Bronchial epithelial cell (primary cell): ENCODE measurements around the gene CRTAP. TPM values are rescaled to one million over a fixed set of nuclear protein-coding genes. Genes with fewer than 3 reads are reported as not detected.

Experiments used
- DNase-seq: peaks from one replicate; pipeline ENCODE4 v3.0.0-alpha.2; 2010; ENCODE audit warnings: low read depth
- FAIRE-seq: peaks from 2 replicates; lab custom pipeline; 2011; peaks lifted over from hg19 to GRCh38; lab: Jason Lieb, UNC
- H3K27me3 ChIP-seq: 2 replicates; pipeline ENCODE4 v1.5.1; 2011; ENCODE audit warnings: low read length; ENCODE audit not compliant: control insufficient read depth, insufficient read depth
- H3K36me3 ChIP-seq: 2 replicates; pipeline ENCODE4 v1.5.1; 2011; ENCODE audit warnings: low read length; ENCODE audit not compliant: control insufficient read depth, insufficient read depth
- H3K4me3 ChIP-seq: 2 replicates; pipeline ENCODE4 v1.5.1; 2011; ENCODE audit warnings: mild to moderate bottlenecking, low read depth, low read length, control low read depth
- CTCF ChIP-seq: IDR thresholded peaks from 2 replicates; pipeline ENCODE4 v1.5.1; 2011; ENCODE audit warnings: mild to moderate bottlenecking, moderate library complexity, low read length, control low read depth, inconsistent platforms; ENCODE audit not compliant: insufficient read depth, severe bottlenecking
- total RNA-seq: library from RNA; depleted of rRNA; stranded (reverse); fragments of >200 nt; gene quantifications from 2 replicates; pipeline ENCODE4 v1.2.1, GENCODE V29; 2014

The CRTAP gene
- total RNA-seq, 1 donor from 2014 or later: 155 TPM

- no peaks in the 10 kb centered on the region for H3K36me3 ChIP-seq
- TF ChIP-seq CTCF: no peak
- no peak overlapping the region for H3K4me3 ChIP-seq
- DNase-seq (no peak), FAIRE-seq (no peak)
- H3K27me3 ChIP-seq: no peaks in the 10 kb centered on the region
These were observed 52.3 kb downstream of the CRTAP start for GRCh38 chr3:33166095-33166494.

GRCh38 chr3:33167284-33167683 is 53.5 kb downstream of the CRTAP start:
- no peaks in the 10 kb centered on the region for H3K27me3 ChIP-seq
- no peak for TF ChIP-seq CTCF
- FAIRE-seq (no peak), DNase-seq (no peak)
- no peak overlapping the region for H3K4me3 ChIP-seq
- H3K36me3 ChIP-seq: no peaks in the 10 kb centered on the region

- no peak overlapping the region for H3K4me3 ChIP-seq
- no peak for FAIRE-seq
- DNase-seq: no peak
- TF ChIP-seq CTCF: no peak
- no peaks in the 10 kb centered on the region for H3K27me3 ChIP-seq
- no peaks in the 10 kb centered on the region for H3K36me3 ChIP-seq
These were observed 54.0 kb downstream of the CRTAP start for GRCh38 chr3:33167716-33168336.

- Histone ChIP-seq H3K36me3 (no peaks in the 10 kb centered on the region), H3K27me3 (no peaks in the 10 kb centered on the region), H3K4me3 (no peak overlapping the region)
- no peak for DNase-seq
- no peak for TF ChIP-seq CTCF
- FAIRE-seq: no peak
These were observed 56.7 kb downstream of the CRTAP start for GRCh38 chr3:33170531-33170930.

GRCh38 chr3:33171580-33171979 is 57.8 kb downstream of the CRTAP start:
- Histone ChIP-seq H3K4me3 (no peak overlapping the region), H3K36me3 (no peaks in the 10 kb centered on the region), H3K27me3 (no peaks in the 10 kb centered on the region)
- TF ChIP-seq CTCF: no peak
- DNase-seq (no peak), FAIRE-seq (no peak)

- Histone ChIP-seq H3K36me3 (no peaks in the 10 kb centered on the region), H3K4me3 (no peak overlapping the region), H3K27me3 (no peaks in the 10 kb centered on the region)
- FAIRE-seq (no peak), DNase-seq (no peak)
- no peak for TF ChIP-seq CTCF
These were observed 59.3 kb downstream of the CRTAP start for GRCh38 chr3:33173103-33173502.
